GM13977 (cell line): ENCODE measurements around the gene LMF1.

Source experiments
- DNase-seq: peaks from one replicate; pipeline ENCODE4 v3.0.0; 2012; ENCODE audit warnings: low spot score
- CTCF ChIP-seq: IDR thresholded peaks from 2 replicates; pipeline ENCODE4 v1.5.1; 2012; ENCODE audit warnings: mild to moderate bottlenecking, control low read depth; ENCODE audit not compliant: insufficient read depth; ENCODE audit errors: extremely low read depth, missing control alignments
- in situ Hi-C: fragments of 300-500 bp; cut with MboI; formaldehyde crosslinking; loops from one replicate; pipeline ENCODE4 v1.12.0; 2022; ENCODE audit warnings: low sequenced_read_pairs, low pct_unique_long_range_greater_than_20kb, mixed read lengths, inconsistent platforms; ENCODE audit not compliant: unreplicated experiment

Gene LMF1

GRCh38 chr16:874366-875181, 96.2 kb downstream of the LMF1 start:
- in situ Hi-C loops = no loop called here
- DNase-seq = no peak
- TF ChIP-seq CTCF = no peak

- DNase-seq = no peak
- in situ Hi-C loops = no loop called here
- no peak for TF ChIP-seq CTCF
These were observed 96.9 kb downstream of the LMF1 start for GRCh38 chr16:873889-874288.

- TF ChIP-seq CTCF = no peak
- DNase-seq = no peak
- in situ Hi-C loops = no loop called here
These were observed 97.5 kb downstream of the LMF1 start for GRCh38 chr16:873243-873661.

- in situ Hi-C loops = no loop called here
- no peak for DNase-seq
- TF ChIP-seq CTCF = no peak
These were observed 98.1 kb downstream of the LMF1 start for GRCh38 chr16:872436-873242.

- no peak for DNase-seq
- in situ Hi-C loops = no loop called here
- no peak for TF ChIP-seq CTCF
These were observed 99.0 kb downstream of the LMF1 start for GRCh38 chr16:871562-872345.

- in situ Hi-C loops = no loop called here
- TF ChIP-seq CTCF = no peak
- DNase-seq = no peak
These were observed 99.8 kb downstream of the LMF1 start for GRCh38 chr16:870856-871561.
